Stimulated activated CD8-positive, alpha-beta memory T cell treated with anti-CD3 and anti-CD28 coated beads, Interleukin-12 subunit alpha, Interleukin-12 subunit beta, amount 100 ng/mL, for 24 hours (primary cell): ENCODE measurements around the gene RASSF8.

Experiments
- DNase-seq: peaks from one replicate; pipeline ENCODE4 v3.0.0-alpha.2; 2020; ENCODE audit errors: extremely low read depth

The RASSF8 gene

DNA sequence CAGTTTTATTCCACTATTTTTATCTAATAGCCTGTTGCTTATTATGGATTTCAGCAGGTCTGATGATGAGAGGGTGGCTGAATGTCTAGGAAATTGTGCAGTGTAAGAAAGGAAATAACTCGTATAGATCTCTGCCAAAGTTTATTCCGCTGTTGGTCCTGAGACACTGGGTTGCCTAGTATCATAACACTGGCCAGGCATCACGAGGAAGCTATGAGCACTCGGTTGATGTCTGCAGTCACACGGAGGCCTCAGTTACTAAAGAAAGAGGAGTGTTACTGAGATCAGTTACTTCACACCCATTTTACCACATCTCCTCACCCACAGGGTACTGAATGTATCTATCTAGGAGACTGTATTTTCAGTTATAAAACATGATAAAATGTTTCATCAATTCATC, 144.5 kb downstream of the RASSF8 start:
- DNase-seq = no peak

DNA sequence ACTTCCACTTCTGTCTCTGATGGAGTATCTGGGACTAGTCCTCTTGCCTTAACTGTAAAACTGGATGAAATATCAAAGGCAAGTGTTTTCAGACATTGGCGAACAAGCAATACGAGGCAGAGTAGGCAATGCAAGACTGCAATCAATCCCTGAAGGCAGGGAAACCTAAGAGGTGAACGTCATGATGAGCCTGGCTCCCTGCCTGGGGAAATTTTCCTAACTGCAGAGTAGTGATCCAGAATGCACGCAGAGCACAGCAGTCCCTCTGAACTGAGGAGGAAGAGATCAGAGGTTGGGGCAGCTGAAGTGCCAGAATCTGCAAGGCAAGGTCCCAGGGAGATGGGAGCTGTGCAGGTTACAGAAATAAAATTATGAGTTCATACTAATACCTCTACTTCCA, 147.9 kb downstream of the RASSF8 start:
- no peak for DNase-seq

DNA sequence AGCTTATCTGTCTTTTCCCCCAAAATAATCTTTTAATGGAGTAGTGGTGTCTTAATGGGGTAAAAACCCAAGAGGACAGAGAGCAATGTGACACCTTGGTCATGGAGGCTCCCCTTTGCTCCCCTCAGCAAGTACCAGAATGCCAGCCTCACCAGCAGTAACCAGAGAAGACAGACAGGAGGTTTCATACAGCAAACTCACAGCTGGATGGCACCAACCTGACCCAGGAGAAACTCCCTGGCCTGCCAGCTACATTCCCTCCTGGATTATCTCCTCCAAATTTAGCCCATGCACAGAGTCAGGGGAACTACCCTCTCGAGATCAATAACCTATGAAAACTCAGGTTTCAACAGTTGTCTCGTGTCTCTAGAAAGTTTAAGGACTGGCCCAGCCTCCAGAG, 150.4 kb downstream of the RASSF8 start:
- DNase-seq = no peak

DNA sequence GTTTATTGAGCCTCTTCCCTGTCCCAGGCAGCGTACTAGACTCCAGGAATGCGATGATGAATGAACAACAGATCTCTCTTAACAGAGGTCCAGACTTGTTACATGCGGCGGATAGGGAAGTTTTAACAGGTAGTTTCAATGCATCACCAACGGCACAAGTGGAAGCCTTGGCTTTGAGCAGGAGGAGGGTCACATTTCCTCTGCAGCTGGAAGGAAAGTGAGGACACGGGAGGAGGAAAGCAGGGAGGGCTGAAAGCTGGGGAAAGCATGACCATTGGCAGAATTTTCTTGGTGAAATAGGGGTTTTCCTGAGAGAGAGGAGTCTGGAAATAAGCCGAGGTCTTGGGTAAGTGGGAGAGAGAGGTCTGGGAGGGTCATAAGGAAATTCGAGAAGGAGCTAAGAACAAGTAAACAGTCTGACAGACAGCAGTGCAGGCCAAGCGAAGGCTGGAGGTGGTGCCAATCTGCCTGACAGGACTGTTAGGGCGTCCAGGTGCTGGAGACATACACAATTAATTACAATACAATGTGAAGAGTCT, 150.9 kb downstream of the RASSF8 start:
- DNase-seq = no peak

- no peak for DNase-seq
Measured at GRCh38 chr12:26112232-26112631, 153.8 kb downstream of the RASSF8 start.

GRCh38 chr12:26112703-26113147, 154.2 kb downstream of the RASSF8 start:
- no peak for DNase-seq

- DNase-seq = no peak
Measured at GRCh38 chr12:26113181-26113654, 154.7 kb downstream of the RASSF8 start.

DNA sequence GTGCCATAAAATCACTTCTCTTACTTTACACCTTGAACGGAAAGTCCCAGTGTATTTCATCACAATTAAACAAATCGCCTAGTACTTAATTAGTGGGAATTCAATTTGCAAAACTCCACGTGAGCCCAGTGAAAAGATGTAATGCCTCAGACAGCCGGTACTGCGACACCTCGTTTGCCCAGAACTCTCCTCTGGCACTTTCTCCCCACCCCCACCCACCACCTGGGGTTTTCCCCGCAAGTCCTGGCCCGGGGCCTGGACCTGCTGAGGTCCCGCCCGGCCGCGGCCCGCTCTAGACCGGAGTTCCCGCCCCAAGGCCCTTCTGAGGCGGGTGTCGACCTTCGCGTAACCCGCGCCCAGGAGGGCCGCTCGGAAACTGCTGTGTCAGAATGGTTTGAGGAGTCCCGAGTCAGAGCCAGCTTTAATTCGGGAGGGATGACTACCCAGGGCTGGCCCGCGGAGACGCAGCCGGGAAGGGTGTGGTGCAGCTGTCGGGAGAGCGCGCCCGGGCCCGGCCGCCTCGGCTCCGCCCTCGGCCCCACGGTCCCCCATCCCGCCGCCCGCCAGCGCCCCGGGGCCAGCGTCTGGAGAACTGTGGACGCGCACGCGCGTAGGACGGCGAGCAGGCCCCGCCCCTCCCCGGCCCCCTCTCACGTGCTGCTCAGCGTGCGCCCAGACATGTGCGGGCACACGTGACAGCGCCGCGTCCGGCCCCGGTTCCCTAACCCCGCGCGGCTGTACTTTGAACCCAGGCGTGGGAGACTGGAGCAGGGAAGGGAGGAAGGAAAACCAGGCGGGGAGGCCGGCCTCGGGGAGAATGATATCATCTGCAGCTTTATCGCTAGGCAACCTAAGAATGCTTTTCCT, 155.6 kb downstream of the RASSF8 start:
- peak; percentile 46 for DNase-seq

DNA sequence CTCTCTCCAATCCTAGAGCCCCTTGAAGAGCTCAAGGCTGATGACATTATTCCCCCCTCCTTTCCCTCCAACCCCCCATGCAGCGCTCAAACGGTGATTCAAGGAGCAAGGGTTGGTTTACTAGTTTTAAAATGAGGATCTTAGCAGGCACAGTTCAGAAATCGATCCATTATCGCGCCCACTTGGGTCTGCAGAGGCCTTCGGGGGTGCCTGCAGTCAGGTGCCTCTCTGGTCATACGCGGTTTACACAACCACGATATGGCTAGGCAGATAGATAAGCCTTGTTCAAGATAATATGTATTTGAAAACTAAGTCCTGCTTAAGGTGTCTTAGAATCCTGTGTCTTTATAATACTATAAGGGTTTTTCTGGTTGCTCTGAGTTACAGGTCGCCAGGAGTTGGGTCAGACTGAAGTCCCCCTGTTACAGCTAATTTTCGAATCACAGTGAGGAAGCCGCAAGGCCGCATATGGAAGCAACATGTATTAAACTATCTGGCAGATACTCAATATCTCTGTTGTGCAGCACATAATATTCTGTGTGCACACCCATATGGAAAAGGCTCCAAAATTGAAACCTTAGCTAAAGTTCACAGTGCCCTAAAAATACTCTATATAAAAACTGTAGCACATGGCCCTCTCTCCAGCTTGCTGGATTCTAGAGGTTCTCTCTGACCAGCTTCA, 156.4 kb downstream of the RASSF8 start:
- no peak for DNase-seq

- no peak for DNase-seq
Measured at GRCh38 chr12:26116829-26117715, 158.6 kb downstream of the RASSF8 start.

DNA sequence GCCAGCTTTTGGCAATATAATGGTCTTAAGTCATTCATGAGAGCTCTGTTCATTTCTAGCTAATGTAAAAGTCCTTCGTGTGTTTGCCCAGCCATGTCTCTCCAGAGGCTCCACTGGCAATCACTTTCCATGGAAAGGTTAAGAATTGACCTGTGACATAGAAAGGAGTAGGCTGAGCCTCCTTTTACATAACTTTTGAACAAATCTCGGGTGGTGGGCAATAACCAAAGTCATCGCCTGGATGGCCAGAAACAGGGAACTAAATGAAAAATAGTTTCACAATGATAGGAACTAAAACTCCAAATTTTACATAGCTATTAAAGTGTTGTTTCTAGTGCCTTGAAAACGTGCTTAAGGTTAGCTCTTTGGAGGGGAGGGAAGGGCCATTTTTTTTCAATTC, 159.8 kb downstream of the RASSF8 start:
- no peak for DNase-seq

GRCh38 chr12:26119391-26119989, 161.0 kb downstream of the RASSF8 start:
- no peak for DNase-seq

DNA sequence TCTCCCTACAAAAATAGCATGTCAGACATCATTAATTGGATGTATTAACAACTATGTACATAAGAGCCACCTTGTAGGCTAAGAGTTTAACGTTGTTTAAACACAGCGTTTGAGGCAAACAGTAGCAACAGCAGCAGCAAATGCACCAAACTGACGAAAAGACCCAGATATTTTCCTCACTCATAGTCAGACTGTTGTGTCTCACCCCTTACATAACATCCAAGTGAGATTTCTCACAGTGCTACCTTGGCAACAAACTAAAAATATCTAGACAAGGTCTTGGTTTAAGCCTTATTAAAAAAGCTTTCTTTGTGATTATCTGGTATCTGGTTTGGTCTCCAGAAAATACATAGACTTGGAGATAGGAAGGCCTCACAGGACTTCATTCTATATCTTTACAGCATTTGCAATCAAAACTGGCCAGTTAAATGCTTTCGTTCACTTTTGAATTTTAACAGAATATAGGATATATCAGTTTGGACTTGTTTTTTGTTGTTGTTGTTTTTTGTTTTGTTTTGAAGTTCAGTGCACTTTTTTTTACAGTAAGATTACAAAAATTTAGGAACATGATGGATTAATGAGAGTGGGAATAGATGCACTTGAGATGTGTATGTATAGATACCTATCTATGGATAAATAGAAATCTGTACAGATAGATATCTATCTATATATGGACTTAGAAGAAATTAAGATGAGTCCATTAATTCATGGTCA, 162.2 kb downstream of the RASSF8 start:
- DNase-seq = no peak

DNA sequence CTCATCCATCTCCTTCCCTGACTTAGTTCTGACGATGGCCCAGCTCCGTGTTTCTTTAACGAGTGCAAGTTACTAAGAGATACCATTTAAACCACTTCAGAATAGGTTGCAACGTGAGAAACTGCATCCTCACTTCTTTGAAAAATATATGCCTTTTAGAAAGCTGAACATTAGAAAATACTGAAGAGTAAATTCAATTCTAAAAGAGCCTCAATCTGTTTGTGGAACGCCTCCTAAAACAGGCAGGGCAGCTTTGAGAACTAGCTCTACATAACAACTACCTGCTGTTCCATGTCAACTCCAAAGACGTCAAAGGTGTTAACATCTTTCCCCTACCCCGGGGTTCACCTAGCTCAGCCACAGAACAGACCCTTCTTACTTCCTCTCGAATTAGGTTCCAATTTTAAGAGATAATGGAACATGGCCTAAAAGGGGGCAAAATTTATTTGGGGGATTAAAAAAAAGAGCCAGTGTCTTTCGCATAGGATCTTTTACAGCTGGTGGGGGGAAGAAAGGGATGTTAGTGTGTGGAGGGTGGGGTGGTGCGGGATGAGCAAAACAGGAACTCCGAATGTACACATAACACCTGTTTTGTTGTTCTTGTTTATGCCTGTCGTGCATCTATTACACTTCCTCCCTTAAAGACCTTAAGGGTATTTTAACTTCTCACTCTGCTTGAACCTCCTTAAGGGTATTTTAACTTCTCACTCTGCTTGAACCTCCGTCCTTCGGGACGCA, 163.0 kb downstream of the RASSF8 start:
- no peak for DNase-seq

- no peak for DNase-seq
Measured at GRCh38 chr12:26122061-26122680, 163.7 kb downstream of the RASSF8 start.

DNA sequence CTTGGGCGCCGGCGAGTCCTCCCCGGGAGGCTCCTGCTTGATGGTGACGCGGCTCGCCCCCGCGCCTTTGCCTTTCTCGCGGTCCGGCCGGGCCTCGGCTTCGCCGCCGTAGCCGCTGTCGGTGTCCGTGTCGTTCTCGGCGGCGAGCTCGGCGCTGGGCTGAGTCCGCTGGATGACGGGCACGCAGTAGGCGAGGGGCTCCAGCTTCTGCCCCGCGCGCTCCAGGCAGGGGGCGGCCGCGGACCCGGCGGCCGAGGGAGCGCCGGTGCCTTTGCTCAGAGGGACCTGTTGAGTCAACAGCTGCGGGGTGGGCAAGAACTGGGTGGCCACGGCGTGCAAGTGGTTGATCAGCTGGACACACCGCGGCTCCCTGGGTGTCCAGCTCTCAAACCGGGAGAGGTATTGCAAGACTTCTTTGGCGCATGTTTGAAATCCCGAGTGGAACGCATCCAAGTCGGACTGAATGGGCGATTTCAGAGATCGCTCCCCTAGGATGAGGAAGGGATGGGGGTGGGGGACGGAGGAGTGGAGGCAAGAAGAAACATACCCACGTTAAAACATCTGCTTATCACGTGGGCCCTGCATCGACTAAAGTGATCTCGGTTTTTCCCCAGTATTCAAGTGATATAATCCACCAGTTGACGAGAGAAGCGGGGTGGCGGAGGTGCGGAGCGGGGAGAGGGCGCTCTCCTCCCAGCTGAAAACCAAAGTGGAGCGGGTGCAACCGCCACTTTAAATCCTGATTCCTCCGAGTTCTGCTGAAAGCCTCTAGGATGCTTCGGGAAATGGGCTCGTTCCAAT, 164.4 kb downstream of the RASSF8 start:
- no peak for DNase-seq

DNA sequence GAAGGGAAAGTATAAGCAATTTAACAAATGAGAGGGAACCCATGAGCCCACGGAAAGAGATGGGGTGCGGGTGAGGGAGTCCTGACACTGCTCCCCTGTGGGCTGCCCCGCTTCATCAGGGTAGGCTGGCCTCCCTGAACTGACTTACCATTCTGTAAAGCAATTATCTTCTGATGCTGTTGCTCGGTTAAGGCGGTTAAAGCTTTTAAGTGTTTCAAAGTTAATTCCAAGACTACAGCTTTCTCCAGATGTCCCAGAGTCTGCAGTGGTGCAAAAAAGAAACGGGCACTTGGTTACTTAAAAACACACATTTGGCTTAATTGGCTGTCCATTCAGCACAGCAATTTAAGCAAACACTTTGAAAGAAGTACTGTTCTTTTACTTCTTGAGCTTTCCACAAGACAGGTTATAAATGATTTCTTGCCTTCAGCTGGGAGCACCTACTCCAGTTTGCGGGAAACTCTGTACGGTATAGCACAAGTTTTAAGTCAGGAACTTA, 165.0 kb downstream of the RASSF8 start:
- DNase-seq = no peak
